Suppressor macrophage treated with lipopolysaccharide for 4 hours (primary cell): ENCODE results near the gene MEG3.

Experiments
- DNase-seq: peaks from one replicate; pipeline ENCODE4 v3.0.0-alpha.2; 2020

MEG3 gene

DNA sequence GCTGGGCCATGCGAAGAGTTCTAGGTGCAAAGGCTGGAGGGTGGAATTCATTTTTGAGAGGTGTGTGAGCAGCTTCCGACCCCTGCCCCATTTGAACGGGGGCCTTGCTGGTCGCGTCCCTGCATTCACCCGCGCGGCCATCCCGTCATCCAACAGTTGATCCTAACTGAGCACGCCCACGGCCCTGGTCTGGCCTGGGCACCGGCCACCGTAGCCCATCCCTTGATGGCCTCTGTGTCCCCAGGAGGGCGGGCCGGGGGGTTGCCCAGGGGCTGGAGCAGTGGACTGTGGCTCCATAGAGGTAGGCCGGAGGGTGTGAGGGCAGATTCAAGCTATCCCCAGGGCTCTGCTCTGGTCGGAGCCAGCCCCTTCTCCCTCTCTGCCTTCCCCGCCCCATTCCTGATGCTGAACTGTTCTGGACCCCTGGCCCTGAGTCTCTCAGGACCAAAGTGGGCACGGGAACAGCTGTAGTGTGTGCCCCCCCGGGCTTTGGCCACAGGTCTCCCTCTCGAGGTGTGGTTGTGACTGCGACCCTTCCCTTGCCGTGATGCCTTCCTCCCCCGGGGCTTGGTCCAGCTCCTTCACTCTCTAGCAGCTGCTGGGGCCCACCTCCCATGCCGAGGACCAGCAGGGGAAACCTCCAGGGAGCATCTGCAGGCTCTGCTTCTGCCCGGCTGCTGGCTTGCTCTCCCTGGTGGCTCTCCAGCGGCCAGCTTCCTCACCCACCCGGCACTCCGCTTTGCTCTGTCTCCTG is 9.1 kb downstream of the MEG3 start:
- DNase-seq, result no peak

DNA sequence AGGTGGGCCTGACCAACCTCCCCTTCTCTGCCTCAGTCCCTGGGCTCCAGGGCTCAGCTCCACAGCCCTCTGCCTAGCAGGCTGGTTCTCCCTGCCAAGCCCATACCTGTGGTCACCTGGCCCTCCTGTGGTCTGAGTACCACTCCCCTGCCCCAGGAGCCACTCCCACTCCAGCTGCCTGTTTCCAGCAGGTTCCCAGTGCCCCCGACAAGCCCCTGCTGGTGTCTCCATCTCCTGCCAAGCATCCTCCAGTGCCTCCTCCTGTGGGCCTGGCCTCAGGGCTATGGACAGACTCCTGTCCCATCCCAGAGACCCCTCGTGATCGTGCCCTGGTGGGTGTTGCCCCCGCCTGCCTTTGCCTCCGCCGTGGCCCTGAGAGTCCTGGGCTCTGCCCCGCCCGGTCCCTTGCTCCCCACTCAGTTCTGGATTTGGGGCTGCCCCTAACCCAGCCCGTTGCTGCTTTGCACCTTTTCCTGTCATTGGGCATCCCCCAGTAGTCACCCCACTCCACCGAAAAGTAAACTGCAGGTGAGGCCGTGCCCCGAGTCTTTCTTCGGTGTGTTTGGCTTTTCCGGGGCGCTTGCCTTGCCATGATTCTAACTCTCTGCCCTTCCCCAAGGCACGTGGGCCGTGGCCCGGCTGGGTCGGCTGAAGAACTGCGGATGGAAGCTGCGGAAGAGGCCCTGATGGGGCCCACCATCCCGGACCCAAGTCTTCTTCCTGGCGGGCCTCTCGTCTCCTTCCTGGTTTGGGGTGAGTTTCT is 9.8 kb downstream of the MEG3 start:
- no peak for DNase-seq

DNA sequence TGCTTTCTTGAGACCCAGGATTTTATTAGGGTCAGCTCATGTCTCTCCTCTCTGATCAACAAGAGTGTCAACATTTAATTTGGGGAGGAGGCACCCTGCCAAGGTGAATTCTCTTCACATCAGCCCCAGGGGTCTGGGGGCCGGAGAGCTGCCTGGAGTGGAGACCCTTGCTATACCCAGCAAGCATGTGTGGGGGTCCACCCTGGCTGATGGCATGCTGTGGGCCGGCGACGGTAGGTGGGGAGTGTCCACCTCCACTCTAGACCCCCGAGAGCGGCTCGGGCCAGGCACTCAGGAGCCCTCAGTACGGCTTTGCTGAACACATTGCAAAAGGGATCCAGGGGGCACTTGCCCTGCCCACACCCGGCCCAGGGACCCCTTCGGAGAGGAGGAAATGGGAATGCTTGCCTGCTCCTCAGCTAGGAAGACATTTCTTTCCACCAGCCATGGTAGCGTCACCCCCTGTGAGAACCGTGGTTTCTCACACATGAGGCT is 10.4 kb downstream of the MEG3 start:
- no peak for DNase-seq

DNA sequence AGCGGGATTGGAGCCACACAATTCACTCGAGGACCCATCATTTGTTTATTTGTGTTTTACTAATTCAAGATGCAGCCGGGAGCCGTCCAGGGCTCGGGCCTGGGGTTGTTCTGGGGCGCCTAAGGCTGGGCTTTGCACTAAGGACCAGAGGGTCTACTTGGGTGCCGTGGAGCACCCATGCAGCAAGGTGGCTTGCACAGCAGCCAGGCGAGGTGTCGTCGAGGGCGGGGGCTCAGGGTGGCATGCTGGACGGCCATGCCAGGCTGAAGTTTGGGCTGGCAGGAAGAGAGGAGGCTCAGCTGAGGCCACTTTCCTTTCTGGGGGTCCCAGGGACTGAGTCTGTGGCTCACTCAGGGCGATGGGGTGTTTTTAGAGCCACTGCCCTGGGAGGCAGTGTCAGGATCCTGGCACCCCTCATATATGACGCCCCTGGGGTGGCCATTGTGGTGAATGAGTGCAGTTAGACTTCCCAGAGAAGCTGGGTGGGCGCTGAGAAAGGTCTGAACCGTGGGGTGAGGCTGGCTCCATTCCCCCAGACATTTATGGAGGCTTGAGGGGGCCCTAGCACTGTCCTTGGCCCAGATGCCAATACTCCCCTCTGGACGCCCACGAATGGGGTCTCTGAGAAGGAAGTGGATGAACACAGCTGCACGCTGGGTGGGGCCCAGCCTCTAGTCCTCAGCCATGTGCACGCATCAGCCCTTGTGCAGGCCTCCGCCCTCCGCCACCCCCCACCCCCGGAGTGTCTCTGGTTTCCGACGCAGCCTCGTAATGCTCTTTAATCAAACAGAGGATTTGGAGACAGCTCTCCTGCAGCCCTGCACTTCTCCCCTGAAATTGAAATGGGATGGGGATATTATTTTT is 11.3 kb downstream of the MEG3 start:
- DNase-seq, result no peak

DNA sequence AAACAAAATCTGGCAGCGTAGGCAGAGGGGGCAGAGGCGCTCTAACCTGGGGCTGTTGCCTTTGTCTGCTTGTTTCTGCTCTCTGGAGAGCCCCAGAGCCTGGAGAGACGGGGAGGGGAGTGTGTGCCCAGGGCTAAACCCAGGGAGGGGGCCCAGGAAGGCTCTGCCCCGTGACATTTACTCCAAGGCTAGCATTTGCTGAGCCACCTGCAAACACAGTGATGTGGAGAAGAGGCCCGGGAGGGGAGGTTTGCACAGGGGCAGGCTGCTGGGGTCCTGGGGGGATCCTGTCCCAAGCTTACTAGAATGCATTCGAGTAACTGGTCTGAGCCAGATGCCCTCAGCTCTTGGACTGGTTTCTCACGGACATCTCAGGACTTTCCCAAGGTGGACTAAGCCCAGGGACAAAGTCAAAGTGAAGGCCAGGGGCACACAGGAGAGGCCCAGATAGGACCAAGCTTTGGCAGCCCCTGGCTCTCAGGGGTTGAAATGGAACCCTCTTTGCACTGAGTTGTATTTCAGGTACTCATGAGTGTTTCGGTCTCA is 12.0 kb downstream of the MEG3 start:
- no peak for DNase-seq

DNA sequence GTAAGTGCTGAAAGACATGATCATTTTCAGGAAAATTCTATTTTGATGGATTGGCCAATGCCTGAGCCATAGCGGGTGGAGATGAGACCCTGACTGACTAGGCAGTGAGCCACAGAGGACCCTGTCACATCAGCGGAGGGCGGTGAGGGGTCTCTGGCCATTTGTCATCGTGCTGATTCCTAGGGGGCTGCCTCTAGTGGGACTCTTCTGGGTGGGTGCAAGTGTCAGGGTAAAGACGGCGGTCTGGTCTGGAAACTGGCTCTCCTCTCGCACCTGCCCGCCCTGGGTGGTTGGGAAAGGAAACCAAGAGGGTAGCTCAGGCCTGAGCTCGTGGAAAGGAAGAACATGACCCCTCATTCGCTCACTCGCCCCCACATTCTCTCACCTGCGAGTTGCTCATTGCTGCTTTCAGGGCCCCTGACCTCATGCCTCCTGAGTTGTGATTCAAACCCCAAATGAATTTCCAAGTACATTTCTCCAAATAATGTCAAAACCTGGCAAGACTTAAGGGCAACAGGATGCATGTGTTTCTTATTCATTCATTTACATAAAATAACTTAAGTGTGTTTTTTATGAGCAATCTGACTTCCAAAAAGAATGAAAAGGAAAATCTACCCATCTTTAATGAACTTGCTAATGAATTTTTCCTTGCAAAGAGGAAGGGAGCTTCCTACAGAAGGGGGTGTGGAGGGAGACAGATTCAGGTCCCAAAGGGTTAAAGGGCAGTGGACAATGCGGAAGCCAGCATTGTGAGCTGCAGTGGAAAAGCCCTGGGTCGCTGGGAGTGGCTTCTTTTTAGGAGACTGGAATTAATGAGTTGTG is 12.8 kb downstream of the MEG3 start:
- no peak for DNase-seq

DNA sequence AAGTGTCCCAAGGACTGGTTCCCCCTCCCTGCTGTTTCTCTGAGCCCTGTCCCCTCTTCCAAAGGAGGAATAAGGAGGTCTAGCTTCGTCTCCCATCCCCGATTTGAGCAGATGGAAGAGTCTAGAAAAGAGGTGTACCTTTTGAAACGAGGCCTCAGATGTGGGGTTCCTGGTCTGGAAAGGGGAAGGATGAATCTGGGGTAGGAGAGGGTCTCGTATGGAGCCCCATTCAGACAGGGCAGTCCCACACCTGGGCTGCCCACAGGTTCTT is 13.3 kb downstream of the MEG3 start:
- no peak for DNase-seq

DNA sequence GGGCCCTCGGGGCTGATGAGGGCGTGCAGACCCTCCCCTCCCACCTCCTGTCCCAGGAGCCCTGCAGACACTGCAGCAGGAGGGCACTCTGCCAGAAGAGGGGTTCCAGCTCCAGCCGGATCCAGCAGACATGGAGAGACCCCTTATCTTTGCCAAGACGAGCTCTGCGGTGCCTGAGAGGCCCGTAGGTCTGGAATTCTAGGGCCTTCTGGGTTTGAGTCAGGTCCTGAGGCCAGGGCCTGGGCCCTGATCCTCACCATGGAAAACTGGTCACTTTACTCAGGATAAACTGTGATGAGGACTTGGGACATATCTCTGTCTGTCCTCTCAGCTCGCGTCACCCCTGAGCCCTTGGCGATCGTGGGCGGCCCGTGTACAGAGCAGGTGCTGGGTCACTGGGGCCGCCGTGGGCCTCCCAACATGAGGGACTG is 13.8 kb downstream of the MEG3 start:
- no peak for DNase-seq

DNA sequence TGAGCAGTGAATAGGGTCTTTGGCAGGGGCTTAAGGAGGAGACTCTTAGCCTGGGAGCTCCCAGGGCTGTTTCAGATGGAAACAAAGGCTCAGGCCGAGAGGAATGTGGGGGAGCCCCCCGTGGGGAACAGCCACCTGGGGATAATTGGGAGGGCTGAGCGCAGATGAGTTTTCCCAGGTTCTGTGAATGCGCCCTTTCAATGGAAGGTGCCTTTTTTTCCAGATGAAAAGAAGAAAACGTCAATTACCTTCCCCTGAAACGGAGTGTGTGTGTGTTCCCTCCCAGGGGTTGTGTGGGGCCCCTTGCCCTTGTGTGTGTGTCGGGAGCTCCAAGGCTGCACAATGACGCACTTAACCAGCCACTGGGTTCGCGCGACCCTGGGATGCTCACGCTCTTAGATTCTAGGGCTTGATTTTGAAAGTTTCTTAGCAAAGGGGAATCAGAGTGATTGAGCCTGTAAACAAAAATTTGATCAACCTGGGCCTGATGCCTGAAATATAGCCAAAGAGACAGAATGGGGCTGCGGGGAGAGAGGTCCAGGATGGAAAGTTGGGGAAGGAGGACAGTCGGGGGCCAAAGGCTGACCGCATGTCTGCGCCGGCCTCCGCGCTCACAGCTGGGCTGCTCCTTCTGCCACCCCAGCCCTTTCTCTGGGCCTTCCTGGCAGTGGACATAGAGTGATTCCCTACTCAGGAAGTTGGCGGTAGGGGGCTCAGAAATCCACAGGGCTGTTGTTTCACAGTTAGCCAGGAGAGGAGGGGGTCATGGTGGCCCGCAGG is 14.6 kb downstream of the MEG3 start:
- DNase-seq, result no peak

DNA sequence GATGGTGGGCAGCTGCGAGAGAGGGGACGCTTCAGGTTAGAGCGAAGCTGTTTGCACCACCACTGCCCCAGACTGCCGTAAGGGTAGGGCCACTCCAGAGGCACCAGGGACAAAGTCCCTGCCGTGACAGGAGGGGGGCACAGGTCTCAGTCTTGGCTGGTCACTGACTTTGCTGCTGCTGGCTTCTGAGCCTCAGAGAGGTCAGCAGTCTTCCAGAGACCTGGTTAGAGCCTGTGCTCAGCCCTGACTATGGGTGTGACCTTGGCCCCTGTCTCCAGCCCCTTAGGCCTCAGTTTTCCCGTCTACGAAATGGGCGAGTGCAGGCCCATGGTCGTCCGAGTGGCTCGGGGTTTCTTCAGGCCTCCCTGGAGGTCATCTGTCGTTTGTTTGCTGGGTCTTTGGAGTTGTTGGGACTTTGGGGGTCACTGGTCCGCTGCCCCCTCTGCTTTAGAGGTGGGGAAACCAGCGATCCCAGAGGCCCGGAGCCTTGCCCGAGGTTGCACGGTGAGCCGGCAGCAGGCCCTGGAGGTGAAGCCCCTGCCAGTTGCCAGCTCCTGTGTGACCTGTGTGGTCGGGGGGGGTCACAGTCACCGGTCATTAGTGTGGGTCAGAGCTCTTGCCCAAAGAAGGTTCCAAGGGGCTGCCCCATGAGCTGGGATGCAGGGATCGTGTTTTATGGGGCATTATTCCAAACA is 15.3 kb downstream of the MEG3 start:
- no peak for DNase-seq

DNA sequence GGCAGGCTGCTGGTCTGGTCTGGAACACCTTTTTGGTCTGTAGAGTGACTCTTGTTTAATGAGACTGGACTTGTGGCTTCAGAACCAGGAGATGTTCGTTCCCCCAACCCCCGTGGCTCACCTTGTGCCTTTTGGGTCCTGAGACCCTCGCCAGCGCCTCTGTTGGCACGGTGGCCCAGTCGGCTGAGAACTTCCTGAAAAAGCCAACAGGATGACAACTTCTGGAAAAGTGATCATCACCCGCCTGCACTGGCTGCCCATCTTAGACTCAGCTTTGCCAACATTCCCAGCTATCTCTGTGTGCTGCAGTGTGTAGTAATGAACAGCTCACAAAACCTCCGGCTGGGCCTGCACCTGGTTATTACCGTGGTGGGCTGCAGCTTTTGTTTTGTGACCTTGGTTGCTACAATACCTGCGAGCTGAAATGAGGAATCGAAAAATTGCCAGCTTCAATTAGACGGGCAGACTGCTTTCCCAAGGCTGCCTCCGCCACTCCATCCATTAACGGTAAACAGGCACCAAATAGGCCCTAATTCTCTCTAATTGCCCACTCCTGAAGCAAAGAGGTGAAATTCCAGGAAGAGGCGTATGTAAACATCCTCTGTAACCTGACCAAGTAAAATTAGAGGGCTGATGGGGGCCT is 16.0 kb downstream of the MEG3 start:
- no peak for DNase-seq

DNA sequence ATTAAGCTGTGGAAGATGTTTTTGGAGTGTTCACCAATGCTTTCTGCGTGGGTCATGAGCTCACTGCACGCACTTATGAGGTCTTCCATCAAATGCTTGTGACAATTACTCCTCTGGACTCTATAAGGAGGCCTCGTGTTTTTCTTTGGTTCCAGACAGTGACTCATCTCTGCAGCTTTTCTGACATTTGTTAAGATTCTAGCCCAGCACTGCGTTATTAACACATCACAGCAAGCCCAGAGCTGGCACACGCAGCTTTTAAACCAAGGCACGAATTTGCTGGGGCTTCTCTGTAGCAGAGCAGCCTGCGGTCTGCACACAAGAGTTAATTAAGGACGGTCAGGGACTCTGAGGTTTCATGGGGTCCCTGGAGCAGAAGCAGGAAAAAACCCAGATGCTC is 16.9 kb downstream of the MEG3 start:
- no peak for DNase-seq

DNA sequence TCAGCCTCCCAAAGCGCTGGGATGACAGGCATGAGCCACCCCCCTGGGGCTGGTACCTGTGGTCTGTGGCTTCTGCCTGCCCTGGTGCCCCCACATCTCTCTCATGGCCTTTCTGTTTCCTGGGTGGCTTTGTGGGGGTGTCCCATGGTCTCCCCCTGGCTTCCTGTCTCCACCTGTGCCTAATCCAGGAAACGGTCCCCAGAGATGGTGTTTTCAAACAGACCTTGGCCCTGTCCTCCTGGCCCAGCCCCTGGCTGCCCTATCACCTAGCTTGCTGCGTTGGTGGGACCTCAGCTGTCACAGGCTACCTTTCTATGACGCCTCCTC is 18.1 kb downstream of the MEG3 start:
- DNase-seq, result no peak

DNA sequence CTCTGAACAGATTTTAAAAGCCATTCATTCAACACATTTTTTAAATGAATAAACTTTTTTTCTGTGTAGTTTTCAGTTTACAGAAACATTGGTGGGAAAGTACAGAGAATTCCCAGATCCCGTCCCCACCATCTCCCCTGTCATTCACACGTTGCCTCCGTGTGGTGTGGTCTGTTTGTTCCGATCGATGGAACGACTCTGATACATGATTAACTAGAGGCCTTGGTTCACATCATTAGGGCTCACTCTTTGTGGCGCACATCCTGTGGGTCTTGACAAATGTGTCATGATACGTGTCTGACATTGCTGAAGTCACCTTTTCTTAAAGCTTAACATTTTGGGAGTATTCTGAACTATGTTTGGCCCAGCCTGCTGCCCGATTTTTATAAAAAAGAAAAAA is 18.5 kb downstream of the MEG3 start:
- DNase-seq, result no peak

DNA sequence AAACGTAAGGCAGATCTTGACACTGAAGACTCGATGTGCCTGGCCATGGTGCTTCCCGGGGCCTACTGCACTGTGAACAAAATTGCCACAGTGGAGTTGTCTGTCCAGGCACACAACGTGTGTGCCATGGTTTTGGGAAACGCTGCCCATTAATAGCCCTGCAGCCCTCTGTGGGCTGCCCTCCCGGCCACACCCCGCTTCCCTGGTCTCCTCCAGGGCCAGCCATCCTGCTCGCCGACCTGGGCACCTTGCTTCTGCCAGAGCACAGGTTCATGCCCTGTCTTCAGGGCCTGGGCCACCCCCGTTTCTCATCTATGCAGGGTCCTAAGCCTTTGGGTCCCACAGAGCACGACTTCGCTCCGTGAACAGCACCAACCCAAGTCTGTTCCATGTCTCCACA is 18.9 kb downstream of the MEG3 start:
- no peak for DNase-seq

DNA sequence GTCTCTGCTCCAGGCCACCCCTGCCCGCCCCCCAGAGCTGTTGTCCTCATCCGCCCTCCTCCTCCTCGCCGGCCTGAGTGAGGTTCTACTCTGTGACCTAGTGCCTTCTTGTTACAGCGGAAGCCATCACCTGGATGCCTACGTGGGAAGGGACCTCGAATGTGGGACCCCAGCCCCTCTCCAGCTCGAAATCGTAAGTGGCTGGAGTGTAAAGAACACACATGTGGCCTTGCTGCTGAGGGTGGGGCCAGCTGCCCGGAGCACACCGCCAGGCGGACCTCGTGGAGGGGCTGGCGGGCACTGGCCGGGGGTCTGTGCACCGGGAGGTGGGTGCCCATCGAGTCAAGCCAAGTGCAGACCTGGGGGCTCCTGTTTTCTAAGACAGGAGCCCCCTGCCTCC is 19.4 kb downstream of the MEG3 start:
- DNase-seq, result no peak

DNA sequence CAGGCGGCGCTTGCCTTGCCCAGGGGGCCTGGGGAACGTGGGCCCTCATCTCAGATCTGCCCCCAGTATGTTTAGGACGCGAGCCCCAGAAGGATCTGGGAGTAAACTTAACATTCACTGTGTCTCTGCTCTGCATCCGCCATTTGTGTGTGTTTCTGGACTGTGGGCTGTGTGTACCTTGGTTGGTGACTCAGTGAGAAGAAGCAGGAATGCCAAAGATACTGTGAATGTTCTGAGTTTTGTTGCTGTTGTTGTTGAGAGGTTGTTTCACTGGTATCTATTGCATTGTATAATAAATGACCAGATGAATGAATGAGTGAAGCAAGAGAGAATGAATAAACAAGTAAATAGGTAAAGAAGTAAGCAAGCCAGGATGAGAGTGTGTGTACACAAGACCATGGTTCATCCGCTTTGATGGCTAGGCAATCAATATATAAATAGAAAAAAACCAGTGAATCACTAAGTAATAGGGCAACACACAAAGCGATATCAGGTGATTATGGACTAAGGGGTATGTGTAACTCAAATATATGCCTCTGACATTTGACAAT is 20.5 kb downstream of the MEG3 start:
- no peak for DNase-seq

DNA sequence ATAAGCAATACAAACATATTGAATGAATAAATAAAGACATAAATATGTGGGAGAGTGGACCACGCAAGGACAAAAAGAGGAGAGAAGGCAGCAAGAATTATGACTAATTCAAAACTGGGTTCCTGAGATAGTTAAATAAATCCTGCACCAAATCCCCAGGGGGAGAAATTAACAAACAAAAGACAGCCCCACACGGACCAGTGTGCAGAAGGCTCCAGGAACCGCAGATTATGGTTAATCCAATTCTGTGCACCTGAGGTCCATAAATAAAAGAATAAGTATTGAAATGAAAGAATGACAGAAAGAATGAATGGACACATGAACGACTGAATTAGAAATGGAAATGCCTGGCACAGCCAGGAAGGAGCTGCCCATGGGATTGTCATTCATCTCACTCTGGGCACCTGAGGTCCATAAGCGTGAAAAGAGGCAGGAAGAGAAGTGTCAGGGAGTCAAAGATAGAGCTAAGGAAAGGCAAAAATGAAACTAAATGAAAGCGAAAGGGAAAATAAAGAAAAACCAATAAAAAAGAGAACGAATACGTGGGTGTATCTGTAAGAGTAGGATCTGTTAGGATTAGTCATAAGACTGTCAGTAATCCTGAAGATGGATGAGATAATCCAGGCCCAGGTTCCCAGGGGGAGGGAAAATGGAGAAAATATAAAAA is 23.3 kb downstream of the MEG3 start:
- peak; percentile 75 for DNase-seq

DNA sequence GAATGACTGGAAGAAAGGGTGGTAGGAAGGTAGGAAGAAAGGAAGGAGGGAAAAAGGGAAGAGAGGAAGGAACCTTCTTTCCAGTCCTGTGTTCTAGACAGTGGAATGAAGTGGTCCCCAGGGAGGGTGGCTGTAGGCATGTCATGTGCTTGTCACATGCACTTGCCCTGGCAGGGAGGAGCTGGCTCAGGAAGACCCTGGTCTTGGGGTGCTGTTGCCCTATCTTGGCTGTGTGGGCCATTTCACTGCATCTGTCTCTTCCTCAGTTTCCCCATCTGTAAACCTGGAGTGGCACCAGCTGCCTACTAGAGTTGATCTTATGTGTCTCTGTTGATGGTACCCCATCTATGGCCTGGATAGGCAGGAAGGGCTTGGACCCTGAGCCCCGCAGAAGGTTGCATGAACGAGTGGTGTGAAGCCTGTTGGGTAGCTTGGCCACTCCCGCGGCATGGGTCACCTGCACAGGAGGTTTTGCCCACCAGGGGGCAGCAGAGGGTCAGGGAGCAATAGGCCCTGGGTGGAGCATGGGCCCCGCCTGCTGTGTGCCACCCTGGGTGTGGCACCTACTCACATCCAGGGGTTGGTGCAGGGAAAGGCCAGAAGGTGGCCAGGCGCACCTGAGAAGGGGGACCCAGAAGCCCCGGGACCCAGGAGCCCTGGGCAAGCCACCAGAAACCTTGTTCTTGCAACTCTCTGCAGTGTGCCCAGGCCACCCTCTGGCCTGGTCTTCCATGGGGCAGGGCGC is 25.1 kb downstream of the MEG3 start:
- peak; percentile 85 for DNase-seq
